IMR-90 (cell line): ENCODE measurements around the gene SNAP29. TPM values are rescaled to one million over a fixed set of nuclear protein-coding genes. Genes with fewer than 3 reads are reported as not detected.

Source experiments
- ATAC-seq: fragments of 200-7000 bp; cut with Tn5 transposase; 2 replicates; pipeline ENCODE4 v1.9.1; 2020; ENCODE audit warnings: low read depth, mild to moderate bottlenecking, moderate library complexity
- BruUV-seq: library from RNA; stranded (reverse); fragments of 400-500 nt; replicated peaks from 2 replicates; lab custom pipeline; 2021; lab: Mats Ljungman, UMichigan
- CTCF ChIA-PET: fragments of 300-600 bp; formaldehyde crosslinking; extraction: SDS; loops from one replicate; lab custom pipeline; 2021; ENCODE audit warnings: antibody characterized with exemption; lab: Yijun Ruan, JAX
- POLR2A ChIA-PET: fragments of 300-600 bp; sonication (Branson Sonifier 250); formaldehyde crosslinking; loops from one replicate; lab custom pipeline; 2022; ENCODE audit warnings: antibody characterized with exemption; ENCODE audit not compliant: unreplicated experiment; lab: Charles Lee
- DNase-seq: peaks from one replicate; pipeline ENCODE4 v3.0.0; 2013
- H2AFZ ChIP-seq: replicated peaks from 2 replicates; pipeline ENCODE3; 2013; ENCODE audit warnings: low read length, mild to moderate bottlenecking; ENCODE audit not compliant: poor library complexity
- H2AK5ac ChIP-seq: 2 replicates; pipeline ENCODE4 v1.6.1; 2013; ENCODE audit warnings: low read depth, low read length, inconsistent platforms
- H2AK9ac ChIP-seq: replicated peaks from 2 replicates; pipeline ENCODE3; 2013; ENCODE audit warnings: mild to moderate bottlenecking, low read depth, low read length, moderate library complexity; ENCODE audit not compliant: poor library complexity
- H2BK120ac ChIP-seq: 2 replicates; pipeline ENCODE4 v1.6.1; 2013; ENCODE audit warnings: low read depth, low read length, inconsistent platforms
- H2BK15ac ChIP-seq: 3 replicates; pipeline ENCODE4 v1.6.1; 2013; ENCODE audit warnings: low read depth, low read length, inconsistent platforms
- H2BK20ac ChIP-seq: 2 replicates; pipeline ENCODE4 v1.6.1; 2013; ENCODE audit warnings: low read depth, mild to moderate bottlenecking, inconsistent platforms, low read length, moderate library complexity
- H2BK5ac ChIP-seq: 2 replicates; pipeline ENCODE4 v1.6.1; 2013; ENCODE audit warnings: mild to moderate bottlenecking, low read depth, low read length, inconsistent platforms; ENCODE audit not compliant: poor library complexity, severe bottlenecking
- H3K14ac ChIP-seq: replicated peaks from 2 replicates; pipeline ENCODE4 v1.6.1; 2013; ENCODE audit warnings: low read depth, low read length, inconsistent platforms
- H3K18ac ChIP-seq: 2 replicates; pipeline ENCODE4 v1.6.1; 2013; ENCODE audit warnings: low read depth, low read length, control low read depth
- H3K23ac ChIP-seq: 2 replicates; pipeline ENCODE4 v1.6.1; 2013; ENCODE audit warnings: low read depth, low read length, inconsistent platforms
- H3K27ac ChIP-seq: 2 replicates; pipeline ENCODE4 v1.5.1; 2013; ENCODE audit warnings: mild to moderate bottlenecking, control low read depth, low read length; ENCODE audit not compliant: insufficient read depth
- H3K27me3 ChIP-seq: 2 replicates; pipeline ENCODE4 v1.6.1; 2013; ENCODE audit warnings: low read length; ENCODE audit not compliant: control insufficient read depth, insufficient read depth
- H3K36me3 ChIP-seq: 2 replicates; pipeline ENCODE4 v1.6.1; 2013; ENCODE audit warnings: low read length, mixed read lengths; ENCODE audit not compliant: control insufficient read depth, insufficient read depth
- H3K4ac ChIP-seq: 2 replicates; pipeline ENCODE4 v1.6.1; 2013; ENCODE audit warnings: low read depth, low read length, inconsistent platforms
- H3K4me1 ChIP-seq: 2 replicates; pipeline ENCODE4 v1.6.1; 2013; ENCODE audit warnings: low read length, mixed read lengths; ENCODE audit not compliant: control insufficient read depth, insufficient read depth
- H3K4me2 ChIP-seq: 2 replicates; pipeline ENCODE4 v1.6.1; 2013; ENCODE audit warnings: low read depth, mild to moderate bottlenecking, control low read depth, low read length, moderate library complexity
- H3K4me3 ChIP-seq: 2 replicates; pipeline ENCODE4 v1.5.1; 2013; ENCODE audit warnings: low read depth, mild to moderate bottlenecking, control low read depth, low read length, moderate library complexity; ENCODE audit not compliant: insufficient read depth
- H3K56ac ChIP-seq: 2 replicates; pipeline ENCODE4 v1.6.1; 2013; ENCODE audit warnings: low read length, inconsistent platforms; ENCODE audit not compliant: insufficient read depth; ENCODE audit errors: extremely low read depth
- H3K79me1 ChIP-seq, 2 experiments: 2 replicates each; pipeline ENCODE4 v1.6.1; 2013; ENCODE audit warnings: low read length in 2 of 2, inconsistent platforms in 1 of 2, low read depth in 1 of 2
- H3K9ac ChIP-seq: 2 replicates; pipeline ENCODE4 v1.6.1; 2013; ENCODE audit warnings: low read depth, low read length, control low read depth
- H3K9me1 ChIP-seq: 2 replicates; pipeline ENCODE4 v1.6.1; 2013; ENCODE audit warnings: low read length, inconsistent platforms; ENCODE audit not compliant: insufficient read depth
- H3K9me3 ChIP-seq: 2 replicates; pipeline ENCODE4 v1.6.1; 2013; ENCODE audit warnings: low read length; ENCODE audit not compliant: control insufficient read depth, insufficient read depth
- H4K20me1 ChIP-seq: 2 replicates; pipeline ENCODE4 v1.6.1; 2013; ENCODE audit warnings: low read length, inconsistent platforms; ENCODE audit not compliant: insufficient read depth
- H4K5ac ChIP-seq: 2 replicates; pipeline ENCODE4 v1.6.1; 2013; ENCODE audit warnings: mild to moderate bottlenecking, low read depth, low read length, control low read depth
- H4K8ac ChIP-seq, 2 experiments: 2 replicates each; pipeline ENCODE4 v1.6.1; 2013; ENCODE audit warnings: low read depth in 2 of 2, low read length in 2 of 2, control low read depth in 1 of 2, inconsistent platforms in 1 of 2
- H4K91ac ChIP-seq: 2 replicates; pipeline ENCODE4 v1.6.1; 2013; ENCODE audit warnings: low read depth, low read length, inconsistent platforms; ENCODE audit not compliant: insufficient read depth
- CHD1 ChIP-seq: IDR thresholded peaks from 2 replicates; pipeline ENCODE4 v1.6.1; 2012; ENCODE audit warnings: low read depth, low read length, improper control_type of control experiment
- MAZ ChIP-seq: IDR thresholded peaks from 2 replicates; pipeline ENCODE4 v1.6.1; 2012; ENCODE audit warnings: low read depth, mild to moderate bottlenecking, low read length, improper control_type of control experiment, moderate library complexity, borderline replicate concordance
- RCOR1 ChIP-seq: IDR thresholded peaks from 2 replicates; pipeline ENCODE4 v1.6.1; 2012; ENCODE audit warnings: mild to moderate bottlenecking, low read length, improper control_type of control experiment; ENCODE audit not compliant: insufficient replicate concordance
- SMC3 ChIP-seq: fragments of 150-350 bp; IDR thresholded peaks from 2 replicates; pipeline ENCODE4 v1.6.1; 2016; ENCODE audit warnings: low read depth, mild to moderate bottlenecking, antibody characterized with exemption, low read length, moderate library complexity
- WGBS, 2 experiments: methylation state at CpG; one replicate each; pipeline versions ENCODE4 v1.1.5 to v1.1.7; 2013; ENCODE audit warnings: missing lambda C conversion rate in 2 of 2; ENCODE audit not compliant: insufficient read length in 1 of 2; ENCODE audit errors: extremely low coverage in 2 of 2; 5-methylcytosine and 5-hydroxymethylcytosine counted together
- dilution Hi-C: fragments of 300-500 bp; cut with HindIII; formaldehyde crosslinking; loops from one replicate; pipeline ENCODE4 v1.14.3; 2018; ENCODE audit warnings: low sequenced_read_pairs; ENCODE audit not compliant: unreplicated experiment
- in situ Hi-C: fragments of 300-500 bp; cut with MboI; formaldehyde crosslinking; loops from 3 replicates; pipeline ENCODE4 v1.14.3; 2019; ENCODE audit warnings: low sequenced_read_pairs, inconsistent platforms, mixed read lengths
- intact Hi-C: fragments of 100-400 bp; cut with micrococcal nuclease; formaldehyde crosslinking; loops from 2 replicates; pipeline ENCODE4 v1.10.0; 2022
- polyA plus RNA-seq, 3 experiments: library from polyadenylated mRNA; depleted of rRNA; stranded (reverse); fragments of >200 nt; gene quantifications; 2 replicates each; pipeline ENCODE4 v1.2.3, GENCODE V29; 2012; ENCODE audit warnings: low replicate concordance in 1 of 3
- total RNA-seq: library from RNA; depleted of rRNA; stranded (reverse); fragments of >200 nt; gene quantifications from 2 replicates; pipeline ENCODE4 v1.2.3, GENCODE V29; 2012

Gene SNAP29
- total and polyA plus RNA-seq, 2 of the 4 experiments (the other 2 are of a cell fraction) = 10.6 to 29.5 TPM

- WGBS, 2 experiments = 35% methylated on average over 2 of the region's 8 CpGs; no CpG with 5 or more reads in 1 of the 2 experiments
- Histone ChIP-seq H4K20me1 (peaks cover 8% of the 10 kb centered on the region), H4K8ac (no peak overlapping the region), H3K23ac (no peak overlapping the region), H3K9me1 (no peaks in the 10 kb centered on the region), H3K4me1 (peaks cover 5% of the 10 kb centered on the region), H3K18ac (no peak overlapping the region), H4K91ac (no peak overlapping the region), H3K27me3 (no peaks in the 10 kb centered on the region), H2BK120ac (no peak overlapping the region), H3K4me3 (no peak overlapping the region), H3K14ac (no peak overlapping the region), H2AFZ (peak overlapping the region; percentile 88), H3K36me3 (peaks cover 38% of the 10 kb centered on the region), H2AK9ac (peak overlapping the region; percentile 74), H3K4ac (no peak overlapping the region), H2BK5ac (no peak overlapping the region), H4K5ac (no peak overlapping the region), H3K79me1 (peaks cover 0 to 3% of the 10 kb centered on the region in 2 experiments; a peak in 1 of 4 replicates), H2BK15ac (no peak overlapping the region), H3K56ac (no peak overlapping the region), H3K27ac (no peak overlapping the region), H2AK5ac (no peak overlapping the region), H2BK20ac (no peak overlapping the region), H3K4me2 (no peak overlapping the region), H3K9me3 (no peaks in the 10 kb centered on the region), H3K9ac (no peak overlapping the region)
- in situ Hi-C loops = no loop called here
- no TSS peak for BruUV-seq
- no peak for TF ChIP-seq MAZ
- TF ChIP-seq CHD1 = no peak
- TF ChIP-seq SMC3 = no peak
- no peak for TF ChIP-seq RCOR1
- ChIA-PET CTCF (interaction anchor here (1.0 to 2.1 kb wide), 9 partner anchors 9 to 81 kb away, joined by 3 to 14 read pairs (median 6); partner anchors contain the start of gene CRKL), POLR2A (no interaction called here)
- ATAC-seq = peak; percentile 9
- intact Hi-C loops = loop anchor here (1.0 to 10.0 kb wide), 4 partner anchors 32 to 98 kb away; partner anchors contain the start of genes CRKL and LZTR1
- dilution Hi-C loops = no loop called here
- DNase-seq = no peak
Measured at GRCh38 chr22:20885017-20885556, 26.3 kb downstream of the SNAP29 start.
